HG02623 (cell line): ENCODE data around the gene STX18.
"Not testable (repeated sequence)": the region's sequence is repeated elsewhere in the genome, so short reads cannot be mapped to it uniquely, and the experiment has no call there.

Experiments
- ATAC-seq: cut with Tn5 transposase; IDR thresholded peaks from one replicate; pipeline ENCODE4 v1.9.1; 2021; ENCODE audit warnings: moderate library complexity; ENCODE audit not compliant: unreplicated experiment

The STX18 gene

DNA sequence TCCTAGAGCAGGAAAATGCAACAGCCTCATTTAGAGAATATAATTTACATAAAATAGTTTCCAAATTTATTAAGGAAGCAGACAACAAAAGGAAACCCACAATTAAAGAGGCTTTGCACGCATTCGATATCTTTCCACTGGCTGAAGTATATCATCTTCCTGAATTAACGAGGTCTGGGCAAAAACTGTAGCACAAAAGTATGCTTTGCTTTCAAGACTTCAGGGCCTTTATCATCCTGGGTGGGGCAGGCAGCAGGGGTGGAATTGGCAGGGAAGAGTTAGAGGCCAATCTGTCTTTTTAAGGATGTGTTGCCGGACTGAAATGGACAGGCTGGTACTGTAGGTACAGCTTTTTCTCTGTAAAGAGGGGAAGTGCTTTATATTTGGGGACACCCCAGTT lies 17.0 kb upstream of the STX18 start:
- ATAC-seq = no peak

DNA sequence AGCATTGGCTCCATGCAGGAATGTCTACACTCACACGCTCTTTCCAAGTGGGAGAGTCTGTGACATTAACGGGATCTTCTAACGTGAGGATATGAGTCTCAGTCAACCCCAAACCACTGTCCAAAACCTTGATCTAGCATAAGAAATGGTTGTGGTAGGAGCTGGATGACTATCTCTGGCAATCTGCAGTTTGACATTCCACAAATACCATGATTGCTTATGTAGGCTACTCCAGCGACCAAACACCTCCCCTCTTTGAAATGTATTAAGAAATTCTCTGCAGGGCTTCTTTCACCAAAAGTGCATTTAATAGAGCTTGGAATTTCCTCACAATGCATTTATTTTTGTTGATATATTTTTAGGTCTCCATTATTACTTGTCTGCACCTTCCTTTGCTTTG lies 14.1 kb upstream of the STX18 start:
- ATAC-seq = no peak

DNA sequence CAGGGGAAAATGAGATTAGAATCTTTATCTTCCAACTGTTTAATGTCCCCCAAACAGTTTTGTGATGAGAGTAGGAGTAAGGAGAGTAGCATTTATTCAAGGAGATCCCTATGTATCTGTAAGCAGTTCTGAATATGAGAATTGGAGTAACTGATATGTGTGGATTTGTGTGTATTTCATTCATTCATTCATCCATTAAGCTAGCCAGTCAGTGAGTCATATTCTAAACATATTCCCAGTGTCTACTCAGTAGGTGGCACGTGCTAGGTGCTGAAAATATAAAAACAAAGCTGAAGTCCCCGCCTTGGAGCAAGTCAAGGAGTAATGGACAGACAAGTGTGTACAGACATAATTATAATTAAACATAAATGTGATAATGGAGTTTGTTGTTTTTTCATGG lies 12.4 kb upstream of the STX18 start:
- ATAC-seq = no peak

DNA sequence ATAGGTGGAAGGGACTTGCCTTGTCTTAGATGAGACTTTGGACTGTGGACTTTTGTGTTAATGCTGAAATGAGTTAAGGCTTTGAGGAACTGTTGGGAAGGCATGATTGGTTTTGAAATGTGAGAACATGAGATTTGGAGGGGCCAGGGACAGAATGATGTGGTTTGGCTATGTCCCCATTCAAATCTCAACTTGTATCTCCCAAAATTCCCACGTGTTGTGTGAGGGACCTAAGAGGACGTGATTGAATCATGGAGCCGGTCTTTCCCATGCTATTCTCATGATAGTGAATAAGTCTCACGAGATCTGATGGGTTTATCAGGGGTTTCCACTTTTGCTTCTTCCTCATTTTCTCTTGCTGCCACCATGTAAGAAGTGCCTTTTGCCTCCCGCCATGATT lies 10.2 kb upstream of the STX18 start:
- not testable (repeated sequence) for ATAC-seq

DNA sequence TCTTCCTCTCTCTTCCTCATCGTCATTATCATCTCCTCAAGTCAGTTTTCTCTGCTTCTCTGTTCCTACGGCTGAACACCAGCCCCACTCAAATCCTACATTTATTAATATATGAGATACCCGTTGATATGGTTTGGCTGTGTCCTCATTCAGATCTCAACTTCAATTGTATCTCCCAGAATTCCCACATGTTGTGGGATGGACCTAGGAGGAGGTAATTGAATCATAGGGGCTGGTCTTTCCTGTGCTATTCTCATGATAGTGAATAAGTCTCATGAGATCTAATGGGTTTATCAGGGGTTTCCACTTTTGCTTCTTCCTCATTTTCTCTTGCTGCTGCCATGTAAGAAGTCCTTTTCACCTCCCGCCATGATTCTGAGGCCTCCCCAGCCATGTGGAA lies 8.3 kb upstream of the STX18 start:
- not testable (repeated sequence) for ATAC-seq

DNA sequence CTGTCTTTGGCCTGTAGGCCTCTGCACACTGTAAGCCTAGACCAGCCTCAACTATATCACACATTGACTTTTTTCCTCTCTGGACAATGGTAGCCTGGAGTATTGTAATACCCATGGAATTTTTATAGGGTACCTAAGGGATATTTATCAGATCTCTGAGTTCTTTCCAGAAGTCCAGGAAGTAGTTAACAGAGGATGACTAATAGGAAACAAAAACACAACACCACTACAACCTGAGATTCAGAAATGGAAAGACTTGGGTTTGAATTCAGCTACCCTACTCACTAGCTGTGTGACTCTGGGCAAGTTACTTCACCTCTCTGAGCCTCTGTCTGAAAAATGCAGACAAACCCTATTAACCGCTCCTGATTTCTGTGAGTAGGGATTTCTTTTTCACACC lies 7.7 kb upstream of the STX18 start:
- ATAC-seq = no peak

DNA sequence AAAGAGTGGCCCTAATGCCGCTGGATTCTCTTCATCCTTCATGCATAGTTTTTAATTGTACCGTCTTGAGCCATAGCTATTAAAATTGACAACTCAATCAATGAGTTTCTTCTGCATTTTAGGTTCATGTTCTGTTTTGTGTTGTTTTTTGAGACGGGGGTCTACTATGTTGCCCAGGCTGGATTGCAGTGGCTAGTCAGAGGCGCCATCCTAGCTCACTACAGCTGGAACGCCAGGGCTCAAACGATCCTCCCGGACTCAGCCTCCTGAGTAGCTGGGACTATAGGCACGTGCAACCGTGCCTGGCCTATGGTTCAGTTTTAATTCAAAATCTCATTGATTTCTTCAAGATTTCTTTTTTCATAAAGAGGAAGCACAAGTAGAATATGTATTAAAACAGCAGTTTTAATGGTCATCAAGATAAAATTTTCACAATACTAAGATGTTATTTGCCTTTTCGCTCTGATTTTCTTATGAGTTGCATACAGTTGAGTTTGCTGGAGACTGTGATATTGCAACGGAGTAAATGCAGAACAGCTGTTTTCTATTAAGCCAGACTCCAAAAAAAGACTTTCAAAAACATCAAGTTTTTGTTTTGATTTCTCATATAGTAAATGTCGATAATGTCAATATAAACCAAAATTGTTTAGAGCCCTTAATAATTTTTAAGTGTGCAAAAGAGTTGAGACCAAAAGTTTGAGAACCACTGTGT lies 1.1 kb upstream of the STX18 start:
- no peak for ATAC-seq

DNA sequence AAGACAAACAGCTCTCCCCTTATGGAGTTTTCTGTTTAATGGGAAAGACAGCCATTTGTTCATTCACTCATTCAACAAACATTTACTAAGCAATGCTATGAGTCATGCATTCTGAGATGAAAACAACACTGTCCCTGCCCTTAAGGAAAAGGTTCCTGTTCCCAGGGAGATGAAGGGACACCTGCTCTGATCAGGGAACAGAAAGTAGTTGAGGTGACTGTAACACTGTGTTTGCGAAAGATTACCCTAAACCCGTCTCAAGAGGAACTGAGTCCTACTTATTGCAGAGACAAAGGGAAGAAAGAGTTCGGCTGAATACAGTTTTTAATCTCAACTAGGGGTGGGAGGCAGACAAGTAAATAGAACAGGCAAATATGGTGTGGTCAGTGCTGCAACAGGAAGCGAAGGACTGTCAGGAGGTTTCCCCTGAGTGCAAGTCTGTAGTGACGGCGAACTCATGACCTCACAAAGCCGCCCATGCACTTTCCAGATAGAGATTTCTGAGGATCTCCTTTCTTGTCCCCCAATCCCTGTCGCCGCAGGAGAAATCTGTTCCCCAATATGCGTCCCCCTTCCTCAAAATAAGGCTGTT lies 712 bp downstream of the STX18 start:
- peak; percentile 32 for ATAC-seq

DNA sequence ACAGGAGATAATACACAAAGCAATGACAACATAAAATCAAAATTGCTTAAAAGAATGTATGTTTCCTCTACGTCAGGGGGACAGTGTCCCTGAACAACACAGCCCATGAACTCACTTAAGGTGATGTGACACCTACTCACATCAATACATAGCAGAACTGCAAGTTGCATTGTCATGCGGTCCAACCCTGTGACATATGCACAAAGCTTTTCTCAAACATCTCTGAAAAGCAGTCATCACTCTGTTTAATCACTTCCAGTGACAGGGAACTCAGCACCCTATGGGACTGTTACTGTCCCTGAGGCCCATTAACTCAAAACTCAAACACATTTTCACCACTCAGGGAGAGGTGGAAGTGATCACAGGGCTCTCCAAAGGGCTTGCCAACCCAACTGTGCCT lies 2.4 kb downstream of the STX18 start:
- ATAC-seq = no peak

DNA sequence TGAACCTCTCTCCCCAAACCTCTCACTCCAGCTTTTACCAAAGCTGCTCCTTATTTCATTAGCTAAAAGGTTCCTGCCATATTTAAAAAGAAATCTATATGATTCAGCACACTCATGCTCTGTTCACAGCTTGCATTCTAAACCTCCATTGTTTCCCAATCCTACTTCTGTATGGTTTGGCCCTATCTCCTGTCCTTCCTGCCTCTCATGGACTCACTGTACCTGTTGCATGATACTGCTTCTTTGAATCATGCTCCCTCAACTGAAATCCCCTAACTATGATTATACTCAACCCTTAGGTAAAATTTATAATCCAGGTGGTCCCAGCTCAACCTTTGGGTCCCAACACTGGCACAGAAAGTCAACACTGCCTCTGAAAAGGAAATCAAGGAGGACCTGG lies 6.3 kb downstream of the STX18 start:
- no peak for ATAC-seq

DNA sequence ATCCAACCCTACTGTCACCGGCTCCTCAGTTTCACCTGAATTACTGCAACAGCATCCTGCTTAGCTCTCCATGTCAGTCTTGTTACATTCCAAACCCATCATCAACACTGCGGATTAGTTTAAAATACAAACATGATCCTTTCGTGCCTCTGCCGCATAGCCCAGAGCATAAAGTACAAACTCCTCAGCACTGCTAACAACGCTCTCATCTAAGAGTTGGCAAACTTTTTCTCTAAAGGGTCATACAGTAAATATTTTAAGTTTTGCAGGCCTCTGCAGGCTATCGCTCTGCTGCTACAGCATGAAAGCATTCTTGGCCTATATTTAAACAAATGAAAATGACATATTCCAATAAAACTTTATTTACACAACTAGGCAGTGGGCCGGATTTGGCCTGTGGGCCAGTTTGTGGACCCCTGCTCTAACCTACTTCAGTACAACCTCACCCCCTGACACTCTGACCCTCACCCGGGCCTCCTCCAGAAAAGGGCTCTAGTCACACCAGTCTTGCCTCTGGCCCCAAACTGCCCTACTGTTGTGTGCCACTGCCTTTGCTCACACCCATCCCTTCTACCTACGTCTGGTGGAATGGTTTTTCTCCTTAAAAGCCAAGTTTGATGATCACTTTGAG lies 7.2 kb downstream of the STX18 start:
- ATAC-seq = no peak

DNA sequence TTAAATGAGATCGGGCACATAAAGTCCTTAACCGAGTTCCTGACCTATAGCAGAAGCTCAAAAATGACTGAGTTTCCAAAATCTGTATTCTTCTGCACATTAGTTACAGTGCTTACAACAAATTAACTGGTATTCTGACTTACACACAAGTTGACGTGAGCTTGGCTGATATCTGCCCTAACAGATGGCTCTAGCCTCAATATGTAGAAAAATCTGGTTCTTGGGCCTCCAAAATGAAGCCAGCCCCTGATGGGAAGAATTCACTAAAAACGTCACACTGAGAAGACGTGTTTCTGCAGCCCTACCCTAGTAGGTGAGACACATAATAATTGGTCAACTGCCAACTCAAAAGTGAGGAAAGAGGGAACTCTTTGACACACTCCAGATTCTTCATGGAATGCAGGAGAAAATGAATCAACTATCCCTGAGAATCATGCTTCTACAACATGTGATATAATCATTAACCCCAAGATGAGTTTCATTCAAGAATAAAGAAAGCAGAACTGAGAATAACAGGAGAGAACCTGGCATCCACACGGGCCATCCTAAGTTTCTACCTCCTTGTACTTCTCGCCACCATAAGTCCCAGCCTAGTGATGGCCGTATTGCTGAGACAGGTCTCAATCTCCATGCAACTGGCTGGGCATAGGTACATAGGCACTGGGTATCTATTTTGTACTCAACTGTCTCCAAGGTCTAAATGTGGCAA lies 8.2 kb downstream of the STX18 start:
- ATAC-seq = no peak

DNA sequence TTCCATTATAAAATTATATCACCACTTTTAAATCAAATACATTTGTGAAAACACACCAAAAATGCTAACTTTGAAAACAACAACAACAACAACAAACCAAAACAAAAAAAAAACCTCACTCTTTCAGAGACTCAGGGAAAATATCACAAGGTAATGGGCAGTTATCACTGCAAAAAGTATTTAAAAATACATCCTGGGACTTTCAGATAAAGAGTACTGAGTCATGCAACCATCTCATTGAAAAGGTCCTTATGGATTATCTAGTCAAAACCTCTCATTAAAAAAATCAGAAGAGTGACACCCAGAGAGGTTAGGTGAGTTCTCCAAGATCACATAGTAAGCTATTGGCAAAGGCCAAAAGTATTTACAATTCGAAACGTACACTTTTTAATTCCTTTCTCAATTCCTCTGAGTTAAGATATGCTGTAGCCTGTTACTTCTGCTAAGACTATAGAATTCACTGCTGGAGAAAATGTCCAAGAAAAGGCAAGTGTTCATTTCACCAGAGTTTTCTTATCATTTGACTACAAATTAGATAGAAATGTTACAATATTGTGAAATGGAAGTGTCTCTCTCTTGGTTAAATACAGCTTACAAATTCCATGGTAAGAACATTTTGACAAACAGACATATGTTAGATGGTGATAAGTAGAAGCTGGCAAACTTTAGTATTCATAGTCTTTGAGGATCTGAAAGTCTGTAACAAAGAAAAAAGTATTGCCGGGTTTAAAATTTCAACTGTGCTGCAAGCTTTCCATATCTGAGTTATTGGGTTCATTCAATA lies 9.3 kb downstream of the STX18 start:
- ATAC-seq = no peak

DNA sequence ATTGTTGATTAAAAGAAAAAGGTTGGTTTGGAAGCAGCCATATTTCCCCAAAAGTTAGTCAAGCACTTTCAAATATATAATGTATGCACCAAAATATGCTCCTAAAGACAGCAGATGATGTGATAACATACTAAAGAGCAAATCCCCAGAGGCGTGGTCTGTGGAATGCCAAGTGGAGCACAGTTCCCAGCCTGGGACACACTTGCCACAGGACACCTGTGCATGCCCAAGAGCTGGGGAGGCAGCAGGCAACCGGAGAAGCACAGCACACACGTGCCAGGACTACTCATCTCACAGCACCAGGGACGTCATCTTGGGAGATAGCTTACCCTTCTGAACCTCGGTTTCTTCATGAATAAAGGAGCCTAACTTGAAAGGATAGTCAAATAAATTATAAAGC lies 12.5 kb downstream of the STX18 start:
- no peak for ATAC-seq

DNA sequence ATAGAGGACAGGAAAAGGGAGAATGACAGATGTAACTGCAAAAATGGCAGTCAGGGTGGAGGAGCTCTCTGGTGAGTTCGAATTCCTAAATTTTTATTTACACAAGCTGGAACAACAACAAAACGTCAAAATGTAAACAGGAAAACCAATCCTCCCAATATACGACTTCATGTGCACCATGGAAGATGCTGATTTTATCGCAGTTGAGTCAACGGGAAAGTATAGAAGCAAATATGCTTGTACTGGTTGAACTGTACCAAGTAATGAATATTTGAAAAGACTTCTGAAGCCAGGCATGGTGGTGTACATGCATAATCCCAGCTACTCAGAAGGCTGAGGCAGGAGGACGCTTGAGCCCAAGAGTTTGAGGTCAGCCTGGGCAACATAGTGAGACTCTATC lies 15.4 kb downstream of the STX18 start:
- ATAC-seq = no peak

DNA sequence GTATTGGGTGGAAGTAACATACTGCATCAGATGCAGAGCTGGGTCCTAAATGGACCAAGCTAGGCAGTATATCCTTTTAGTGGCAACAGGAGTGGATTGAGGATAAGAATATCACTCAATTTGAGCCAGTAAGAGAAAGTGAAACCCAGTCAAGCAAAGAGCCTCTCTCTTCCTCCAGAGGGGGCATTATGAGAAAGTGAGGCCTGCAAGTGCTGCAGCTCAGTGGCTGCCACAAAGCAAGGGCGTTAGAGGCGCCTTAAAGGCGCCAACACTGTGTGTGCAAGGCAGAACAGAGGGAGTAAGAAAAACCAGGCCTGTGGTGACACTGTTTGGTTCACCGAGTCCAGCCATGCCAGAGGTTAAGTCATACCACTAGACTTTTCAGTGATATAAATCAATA lies 17.5 kb downstream of the STX18 start:
- peak; percentile 98 for ATAC-seq

DNA sequence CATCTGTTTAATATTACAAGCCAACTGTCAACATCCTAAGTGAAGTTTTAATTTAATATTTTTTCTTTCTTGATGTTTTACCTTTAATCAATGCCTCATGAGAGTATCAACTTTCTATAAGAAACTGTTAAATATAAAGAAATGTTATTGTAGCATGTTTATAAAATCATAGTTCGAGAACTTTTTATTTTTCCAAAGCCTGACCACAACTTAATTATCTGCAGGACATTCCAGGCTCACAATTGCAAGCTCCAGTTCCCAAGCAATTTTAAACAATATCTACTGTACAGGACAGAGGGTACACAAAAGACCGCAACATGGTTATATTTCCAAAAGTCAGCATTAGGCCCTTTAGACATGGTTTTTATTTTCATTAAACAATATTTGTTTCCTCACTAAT lies 20.1 kb downstream of the STX18 start:
- ATAC-seq = no peak

DNA sequence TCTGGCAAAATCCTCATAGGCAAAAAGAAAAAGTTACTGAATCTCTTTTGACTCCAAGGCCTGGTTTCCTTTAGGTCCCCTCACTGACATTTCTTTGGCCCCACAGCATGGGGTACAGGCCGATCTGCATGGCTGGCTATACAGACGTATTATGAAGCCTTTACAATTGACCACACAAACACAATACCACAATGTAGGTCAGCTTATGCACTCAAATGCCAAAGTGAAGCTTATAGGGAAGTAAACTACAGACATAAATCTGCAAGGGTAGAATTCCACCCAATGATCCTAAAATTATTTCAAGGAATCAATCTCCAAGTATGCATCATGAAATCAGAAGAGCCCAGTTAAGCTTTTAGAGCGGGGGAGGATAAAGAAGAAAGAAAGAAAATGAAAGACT lies 20.7 kb downstream of the STX18 start:
- ATAC-seq = no peak

DNA sequence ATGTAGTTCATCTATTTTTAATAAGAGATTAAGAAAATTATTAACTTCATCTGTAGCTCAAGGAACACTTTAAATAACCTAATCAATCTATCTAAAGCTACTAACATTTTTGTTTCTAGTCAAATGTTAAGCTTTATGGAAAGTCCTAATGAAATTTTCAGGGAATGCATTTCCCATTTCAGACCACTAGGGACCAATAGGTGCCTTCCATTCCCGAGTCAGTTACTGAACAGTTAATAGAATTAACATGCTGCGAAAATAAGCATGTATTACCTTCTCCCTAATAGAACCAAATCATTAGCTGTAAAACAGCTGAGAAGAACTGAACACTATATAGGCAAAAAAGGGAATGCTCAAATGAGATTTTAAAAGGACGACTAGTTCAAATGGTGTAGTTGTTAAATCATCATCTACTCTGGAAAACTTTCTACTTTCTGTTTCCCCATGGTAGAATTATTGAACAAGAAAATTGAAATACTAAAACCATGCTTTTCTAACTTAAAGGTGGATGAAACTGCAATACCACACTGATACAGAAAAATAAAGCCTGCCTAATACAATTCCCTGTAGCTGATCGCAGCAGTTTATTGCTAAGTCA lies 22.5 kb downstream of the STX18 start:
- no peak for ATAC-seq

DNA sequence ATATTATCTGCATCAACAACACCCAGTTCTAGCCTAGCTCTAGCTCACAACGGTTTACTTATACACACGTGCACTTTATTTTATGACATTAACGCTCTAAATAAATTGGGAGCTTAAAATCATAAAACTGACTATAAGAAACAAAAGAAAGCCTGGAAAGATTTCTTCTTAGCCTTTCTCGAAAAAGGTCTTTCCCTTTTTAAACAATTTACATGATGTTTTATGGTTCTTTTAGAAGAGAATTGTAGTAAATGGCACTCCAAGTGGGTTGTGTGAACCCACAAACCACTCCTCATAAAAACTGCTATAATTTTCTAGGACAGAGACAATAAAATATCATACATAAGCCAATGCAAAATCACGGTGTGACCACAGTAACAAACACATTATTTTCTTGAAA lies 23.1 kb downstream of the STX18 start:
- no peak for ATAC-seq

DNA sequence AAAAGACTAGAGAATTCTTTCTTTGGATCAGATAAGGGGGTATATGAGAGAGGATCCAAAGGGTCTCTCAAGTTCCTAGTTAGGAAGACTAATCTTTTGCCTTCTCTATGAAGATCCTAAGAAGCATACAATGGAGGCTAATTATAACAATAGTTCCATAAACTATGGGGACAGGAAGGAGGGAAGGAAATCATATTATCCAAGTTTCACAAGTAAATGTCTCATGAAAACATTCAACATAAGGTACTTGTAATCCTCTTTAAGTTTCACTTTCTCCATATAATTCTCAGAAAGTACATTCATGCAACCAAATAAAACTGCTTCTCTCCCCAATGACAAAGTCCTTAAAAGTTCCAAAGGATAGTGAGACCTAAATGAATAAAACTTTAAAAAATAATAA lies 27.1 kb downstream of the STX18 start:
- ATAC-seq = no peak
